ENCODE measurements around the gene MRPS2. TPM values are rescaled to one million over a fixed set of nuclear protein-coding genes. Genes with fewer than 3 reads are reported as not detected.
A peak's percentile ranks its signal among the peaks of the same experiment; 100 is the strongest.

The MRPS2 gene
- total and polyA plus RNA-seq, 8 donors: 21.9 to 43.3 (median 38.0) TPM

- no peak overlapping the region for H3K4me3 ChIP-seq
- no peaks in the 10 kb centered on the region for H3K4me1 ChIP-seq
- intact Hi-C loops (cut with DNase I): no loop called here
- peaks cover 0 to 57% of the 10 kb centered on the region in 2 donors for H3K36me3 ChIP-seq
- ATAC-seq: no peak
- H3K27ac ChIP-seq: no peak overlapping the region
- TF ChIP-seq, protein P1, sequence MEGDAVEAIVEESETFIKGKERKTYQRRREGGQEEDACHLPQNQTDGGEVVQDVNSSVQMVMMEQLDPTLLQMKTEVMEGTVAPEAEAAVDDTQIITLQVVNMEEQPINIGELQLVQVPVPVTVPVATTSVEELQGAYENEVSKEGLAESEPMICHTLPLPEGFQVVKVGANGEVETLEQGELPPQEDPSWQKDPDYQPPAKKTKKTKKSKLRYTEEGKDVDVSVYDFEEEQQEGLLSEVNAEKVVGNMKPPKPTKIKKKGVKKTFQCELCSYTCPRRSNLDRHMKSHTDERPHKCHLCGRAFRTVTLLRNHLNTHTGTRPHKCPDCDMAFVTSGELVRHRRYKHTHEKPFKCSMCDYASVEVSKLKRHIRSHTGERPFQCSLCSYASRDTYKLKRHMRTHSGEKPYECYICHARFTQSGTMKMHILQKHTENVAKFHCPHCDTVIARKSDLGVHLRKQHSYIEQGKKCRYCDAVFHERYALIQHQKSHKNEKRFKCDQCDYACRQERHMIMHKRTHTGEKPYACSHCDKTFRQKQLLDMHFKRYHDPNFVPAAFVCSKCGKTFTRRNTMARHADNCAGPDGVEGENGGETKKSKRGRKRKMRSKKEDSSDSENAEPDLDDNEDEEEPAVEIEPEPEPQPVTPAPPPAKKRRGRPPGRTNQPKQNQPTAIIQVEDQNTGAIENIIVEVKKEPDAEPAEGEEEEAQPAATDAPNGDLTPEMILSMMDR (IDR thresholded peaks at IDR 0.05): no peak
- H3K27me3 ChIP-seq: no peaks in the 10 kb centered on the region
- DNase-seq: peak in 1 of 4 donors; percentile 72
- H3K9me3 ChIP-seq: no peaks in the 10 kb centered on the region
Measured at GRCh38 chr9:135488527-135488926, 12.0 kb upstream of the MRPS2 start.

GRCh38 chr9:135489188-135489906, 11.1 kb upstream of the MRPS2 start:
- no peak overlapping the region for H3K4me3 ChIP-seq
- intact Hi-C loops (cut with DNase I): no loop called here
- H3K4me1 ChIP-seq: no peaks in the 10 kb centered on the region
- DNase-seq (peak in 1 of 4 donors; percentile 49), ATAC-seq (no peak)
- TF ChIP-seq, protein P1 (IDR thresholded peaks at IDR 0.05): no peak
- no peaks in the 10 kb centered on the region for H3K27me3 ChIP-seq
- peaks cover 0 to 51% of the 10 kb centered on the region in 2 donors for H3K36me3 ChIP-seq
- no peak overlapping the region for H3K27ac ChIP-seq
- H3K9me3 ChIP-seq: no peaks in the 10 kb centered on the region

GRCh38 chr9:135490166-135490870, 10.2 kb upstream of the MRPS2 start:
- H3K4me3 ChIP-seq: no peak overlapping the region
- H3K27me3 ChIP-seq: no peaks in the 10 kb centered on the region
- no peaks in the 10 kb centered on the region for H3K4me1 ChIP-seq
- no peaks in the 10 kb centered on the region for H3K9me3 ChIP-seq
- TF ChIP-seq, protein P1 (IDR thresholded peaks at IDR 0.05): no peak
- peak in 1 of 4 donors; percentile 49 for DNase-seq
- intact Hi-C loops (cut with DNase I): no loop called here
- no peak for ATAC-seq
- H3K36me3 ChIP-seq: peaks cover 0 to 41% of the 10 kb centered on the region in 2 donors
- no peak overlapping the region for H3K27ac ChIP-seq

DNA sequence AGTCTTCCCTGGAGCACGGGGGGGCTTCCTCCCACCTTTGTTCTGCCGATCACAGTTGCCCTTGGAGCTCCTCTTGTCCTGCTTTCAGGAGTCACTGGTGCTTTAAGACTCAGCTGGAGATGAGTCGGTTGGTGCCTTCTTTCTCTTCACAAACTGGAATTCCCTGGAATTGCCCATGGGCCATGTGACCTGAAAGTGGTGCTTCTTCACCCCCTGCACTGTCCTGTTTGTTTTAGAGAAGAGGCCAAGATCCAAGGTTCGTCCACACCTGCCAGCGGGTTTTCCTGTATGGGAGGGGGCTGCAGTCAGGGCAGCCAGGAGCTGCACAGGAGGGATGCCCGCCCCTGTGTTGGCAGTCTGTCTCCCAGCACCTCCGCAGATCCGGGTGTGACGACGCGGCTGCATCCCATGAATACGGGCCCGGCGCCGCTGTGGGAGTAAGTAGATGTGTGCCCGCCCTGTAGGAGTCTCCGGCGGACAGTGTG, 9.5 kb upstream of the MRPS2 start:
- ATAC-seq: no peak
- peak in 1 of 4 donors; percentile 73 for DNase-seq
- no peaks in the 10 kb centered on the region for H3K9me3 ChIP-seq
- H3K27me3 ChIP-seq: no peaks in the 10 kb centered on the region
- intact Hi-C loops (cut with DNase I): no loop called here
- no peak overlapping the region for H3K4me3 ChIP-seq
- peaks cover 0 to 34% of the 10 kb centered on the region in 2 donors for H3K36me3 ChIP-seq
- TF ChIP-seq, protein P1 (IDR thresholded peaks at IDR 0.05): no peak
- no peak overlapping the region for H3K27ac ChIP-seq
- no peaks in the 10 kb centered on the region for H3K4me1 ChIP-seq

DNA sequence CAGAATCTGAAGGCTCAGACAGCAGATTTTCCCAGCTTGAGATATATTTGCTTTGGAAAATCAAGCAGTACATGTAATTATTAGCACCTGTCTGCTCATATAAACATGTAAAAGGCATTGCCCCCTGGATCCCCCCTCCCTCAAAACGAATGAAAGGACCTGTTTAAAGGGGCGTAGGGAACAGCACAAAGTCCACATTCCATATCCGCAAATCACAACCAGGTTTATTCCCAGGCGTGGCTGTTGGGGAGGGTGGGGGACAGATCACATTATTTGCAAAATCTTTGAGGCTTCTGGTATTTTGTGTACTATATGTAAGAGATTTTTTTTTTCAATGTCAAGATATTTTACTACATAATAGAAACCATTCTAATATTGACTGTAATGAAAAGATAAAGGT, 8.7 kb upstream of the MRPS2 start:
- Histone ChIP-seq H3K9me3 (no peaks in the 10 kb centered on the region), H3K4me1 (no peaks in the 10 kb centered on the region), H3K27me3 (no peaks in the 10 kb centered on the region), H3K27ac (no peak overlapping the region), H3K36me3 (peaks cover 0 to 26% of the 10 kb centered on the region in 2 donors), H3K4me3 (no peak overlapping the region)
- ATAC-seq (no peak), DNase-seq (no peak)
- TF ChIP-seq, protein P1 (IDR thresholded peaks at IDR 0.05): no peak
- intact Hi-C loops (cut with DNase I): no loop called here

Measured in left lung (tissue), 10 donors.